ENCODE measurements around the gene GAS2. TPM values are rescaled to one million over a fixed set of nuclear protein-coding genes. Genes with fewer than 3 reads are reported as not detected.

GAS2 gene
- total and polyA plus RNA-seq, 4 donors = 0.58 to 9.8 (median 1.2) TPM

DNA sequence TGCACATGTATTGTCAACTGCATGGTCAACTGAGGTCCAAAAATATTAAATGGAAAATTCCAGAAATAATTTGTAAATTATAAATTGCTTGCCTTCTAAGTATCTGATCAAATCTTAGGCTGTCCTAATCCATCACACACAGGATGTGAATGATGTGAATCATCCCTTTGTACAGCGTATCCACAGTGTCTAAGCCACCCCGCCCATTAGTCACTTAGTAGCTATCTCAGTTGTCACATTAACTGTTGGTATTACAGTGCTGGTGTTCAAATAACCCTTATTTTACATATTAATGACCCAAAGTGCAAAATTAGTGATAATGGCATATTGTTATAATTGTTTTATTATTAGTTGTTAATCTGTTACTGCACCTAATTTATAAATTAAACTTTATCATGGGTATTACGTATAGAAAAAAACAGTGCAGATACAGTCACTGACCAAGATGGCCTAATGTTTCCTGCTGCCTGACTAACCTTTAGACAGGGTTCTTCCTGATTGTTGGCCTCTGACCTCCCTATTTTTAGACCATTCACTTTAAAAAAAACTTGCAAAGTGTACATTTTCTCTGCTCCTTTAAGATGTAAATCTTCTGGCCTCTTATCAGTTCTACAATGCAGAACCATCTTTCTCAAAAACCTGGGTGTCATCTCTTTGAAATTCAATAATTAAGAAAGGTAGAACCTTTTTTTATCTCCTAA, 166.1 kb downstream of the GAS2 start:
- TF ChIP-seq, protein P1, sequence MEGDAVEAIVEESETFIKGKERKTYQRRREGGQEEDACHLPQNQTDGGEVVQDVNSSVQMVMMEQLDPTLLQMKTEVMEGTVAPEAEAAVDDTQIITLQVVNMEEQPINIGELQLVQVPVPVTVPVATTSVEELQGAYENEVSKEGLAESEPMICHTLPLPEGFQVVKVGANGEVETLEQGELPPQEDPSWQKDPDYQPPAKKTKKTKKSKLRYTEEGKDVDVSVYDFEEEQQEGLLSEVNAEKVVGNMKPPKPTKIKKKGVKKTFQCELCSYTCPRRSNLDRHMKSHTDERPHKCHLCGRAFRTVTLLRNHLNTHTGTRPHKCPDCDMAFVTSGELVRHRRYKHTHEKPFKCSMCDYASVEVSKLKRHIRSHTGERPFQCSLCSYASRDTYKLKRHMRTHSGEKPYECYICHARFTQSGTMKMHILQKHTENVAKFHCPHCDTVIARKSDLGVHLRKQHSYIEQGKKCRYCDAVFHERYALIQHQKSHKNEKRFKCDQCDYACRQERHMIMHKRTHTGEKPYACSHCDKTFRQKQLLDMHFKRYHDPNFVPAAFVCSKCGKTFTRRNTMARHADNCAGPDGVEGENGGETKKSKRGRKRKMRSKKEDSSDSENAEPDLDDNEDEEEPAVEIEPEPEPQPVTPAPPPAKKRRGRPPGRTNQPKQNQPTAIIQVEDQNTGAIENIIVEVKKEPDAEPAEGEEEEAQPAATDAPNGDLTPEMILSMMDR (IDR thresholded peaks at IDR 0.05; ENCODE audit: control extremely low read depth, extremely low read depth) = no peak
- 67 to 74% methylated on average over 3 of the region's 3 CpGs for WGBS, 2 donors
- H3K4me1 ChIP-seq (ENCODE audit: control insufficient read depth in 5 of 5, insufficient read depth in 5 of 5, low read length in 5 of 5) = peaks cover 0 to 3% (median 0%) of the 10 kb centered on the region in 5 donors
- H3K9ac ChIP-seq (ENCODE audit: insufficient read depth in 1 of 2, low read length in 2 of 2) = no peak overlapping the region
- no peaks in the 10 kb centered on the region for H3K36me3 ChIP-seq (ENCODE audit: control insufficient read depth in 4 of 4, insufficient read depth in 4 of 4, low read length in 4 of 4)
- H3K27ac ChIP-seq (ENCODE audit: low read depth in 1 of 2, low read length in 1 of 2) = no peak overlapping the region
- ATAC-seq (ENCODE audit: insufficient read depth, low FRiP score) (no peak), DNase-seq (no peak)
- H3K27me3 ChIP-seq (ENCODE audit: control insufficient read depth in 3 of 3, insufficient read depth in 3 of 3, low read length in 2 of 3) = peaks cover 0 to 3% (median 0%) of the 10 kb centered on the region in 3 donors
- no peak overlapping the region for H3K4me3 ChIP-seq
- no peaks in the 10 kb centered on the region for H3K9me3 ChIP-seq (ENCODE audit: control insufficient read depth in 4 of 4, insufficient read depth in 3 of 4, low read length in 3 of 4)

DNA sequence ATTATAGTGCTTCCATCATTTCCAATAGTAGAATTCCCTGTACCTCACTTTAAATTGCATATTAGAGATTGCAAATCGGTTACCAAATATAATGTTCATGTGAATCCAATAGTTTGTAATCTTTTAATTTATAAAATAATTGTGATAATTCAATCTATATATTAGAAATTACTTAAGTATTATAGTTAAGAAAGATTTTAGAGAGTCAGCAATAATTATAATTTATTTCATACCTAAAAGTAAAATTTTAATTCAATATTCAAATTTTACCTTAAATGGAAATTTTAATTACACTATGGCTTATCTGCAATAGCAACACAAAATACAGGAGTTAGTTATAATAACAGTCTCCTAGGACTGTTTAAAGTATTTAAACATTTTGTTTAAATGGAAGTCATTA, 180.3 kb downstream of the GAS2 start:
- TF ChIP-seq, protein P1 (IDR thresholded peaks at IDR 0.05; ENCODE audit: control extremely low read depth, extremely low read depth) = no peak
- Histone ChIP-seq H3K36me3 (ENCODE audit: control insufficient read depth in 4 of 4, insufficient read depth in 4 of 4, low read length in 4 of 4) (no peaks in the 10 kb centered on the region), H3K9me3 (ENCODE audit: control insufficient read depth in 4 of 4, insufficient read depth in 3 of 4, low read length in 3 of 4) (no peaks in the 10 kb centered on the region), H3K27ac (ENCODE audit: low read depth in 1 of 2, low read length in 1 of 2) (no peak overlapping the region), H3K4me3 (no peak overlapping the region), H3K4me1 (ENCODE audit: control insufficient read depth in 5 of 5, insufficient read depth in 5 of 5, low read length in 5 of 5) (no peaks in the 10 kb centered on the region), H3K27me3 (ENCODE audit: control insufficient read depth in 3 of 3, insufficient read depth in 3 of 3, low read length in 2 of 3) (no peaks in the 10 kb centered on the region), H3K9ac (ENCODE audit: insufficient read depth in 1 of 2, low read length in 2 of 2) (no peak overlapping the region)
- ATAC-seq (ENCODE audit: insufficient read depth, low FRiP score) = no peak
- no peak for DNase-seq
- 91 to 96% methylated on average over 1 of the region's 1 CpG for WGBS, 2 donors

DNA sequence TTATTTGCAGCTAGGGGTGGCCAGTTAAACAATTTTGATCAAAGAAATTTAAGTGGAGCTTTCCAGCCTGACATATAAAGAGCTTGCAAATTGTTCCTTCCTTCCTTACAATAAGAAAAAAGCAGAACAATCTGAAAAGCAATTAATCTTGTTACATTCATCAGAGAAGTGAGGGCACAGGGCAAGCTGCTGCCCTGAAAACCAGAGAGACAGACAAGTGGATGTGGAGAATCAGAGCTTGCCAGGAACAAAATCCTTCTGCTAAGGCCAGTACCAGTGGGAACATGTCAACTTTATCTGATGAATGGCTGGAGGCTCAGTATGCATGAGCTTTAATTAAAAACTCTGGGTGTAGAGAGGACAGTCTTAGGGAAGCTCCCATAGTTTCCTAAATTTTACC, 185.1 kb downstream of the GAS2 start:
- TF ChIP-seq, protein P1 (IDR thresholded peaks at IDR 0.05; ENCODE audit: control extremely low read depth, extremely low read depth) = no peak
- no peak overlapping the region for H3K4me3 ChIP-seq
- DNase-seq = no peak
- H3K27ac ChIP-seq (ENCODE audit: low read depth in 1 of 2, low read length in 1 of 2) = no peak overlapping the region
- H3K4me1 ChIP-seq (ENCODE audit: control insufficient read depth in 5 of 5, insufficient read depth in 5 of 5, low read length in 5 of 5) = no peaks in the 10 kb centered on the region
- ATAC-seq (ENCODE audit: insufficient read depth, low FRiP score) = no peak
- H3K27me3 ChIP-seq (ENCODE audit: control insufficient read depth in 3 of 3, insufficient read depth in 3 of 3, low read length in 2 of 3) = no peaks in the 10 kb centered on the region
- no peaks in the 10 kb centered on the region for H3K36me3 ChIP-seq (ENCODE audit: control insufficient read depth in 4 of 4, insufficient read depth in 4 of 4, low read length in 4 of 4)
- no peaks in the 10 kb centered on the region for H3K9me3 ChIP-seq (ENCODE audit: control insufficient read depth in 4 of 4, insufficient read depth in 3 of 4, low read length in 3 of 4)
- no peak overlapping the region for H3K9ac ChIP-seq (ENCODE audit: insufficient read depth in 1 of 2, low read length in 2 of 2)

DNA sequence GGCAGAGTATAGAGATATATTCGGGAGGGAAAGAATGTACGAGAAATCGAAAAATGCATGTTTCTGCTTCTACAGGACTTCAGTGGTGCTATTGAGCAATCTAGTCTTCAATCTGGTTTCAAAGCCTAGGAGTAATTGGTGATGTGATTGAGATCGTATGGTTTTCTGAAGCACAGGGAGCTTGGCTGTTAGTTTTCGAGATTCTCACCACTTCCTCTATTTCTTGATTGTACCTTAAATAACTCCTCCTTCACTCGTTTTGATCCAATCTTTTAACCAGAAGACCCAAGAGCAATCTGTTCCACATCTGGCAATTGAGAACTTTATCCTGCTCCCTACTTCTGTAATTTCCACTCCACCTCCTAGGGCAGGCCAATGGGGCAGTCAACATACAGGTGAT, 193.3 kb downstream of the GAS2 start:
- WGBS, 2 donors = 84 to 89% methylated on average over 6 of the region's 6 CpGs
- TF ChIP-seq, protein P1 (IDR thresholded peaks at IDR 0.05; ENCODE audit: control extremely low read depth, extremely low read depth) = no peak
- ATAC-seq (ENCODE audit: insufficient read depth, low FRiP score) = no peak

More for the DNA sequence above, 193.3 kb downstream of the GAS2 start:
- H3K9ac ChIP-seq (ENCODE audit: insufficient read depth in 1 of 2, low read length in 2 of 2) = no peak overlapping the region
- H3K36me3 ChIP-seq (ENCODE audit: control insufficient read depth in 4 of 4, insufficient read depth in 4 of 4, low read length in 4 of 4) = no peaks in the 10 kb centered on the region
- no peak overlapping the region for H3K4me3 ChIP-seq
- H3K27ac ChIP-seq (ENCODE audit: low read depth in 1 of 2, low read length in 1 of 2) = no peak overlapping the region
- DNase-seq = no peak
- H3K9me3 ChIP-seq (ENCODE audit: control insufficient read depth in 4 of 4, insufficient read depth in 3 of 4, low read length in 3 of 4) = peaks cover 0 to under 1% (median 0%) of the 10 kb centered on the region in 4 donors
- no peaks in the 10 kb centered on the region for H3K27me3 ChIP-seq (ENCODE audit: control insufficient read depth in 3 of 3, insufficient read depth in 3 of 3, low read length in 2 of 3)
- no peaks in the 10 kb centered on the region for H3K4me1 ChIP-seq (ENCODE audit: control insufficient read depth in 5 of 5, insufficient read depth in 5 of 5, low read length in 5 of 5)

Measured in lung (tissue), 12 donors.